Astrocyte of the cerebellum (primary cell): ENCODE measurements around the gene POLN.

Source experiments
- DNase-seq: peaks from one replicate; pipeline ENCODE4 v3.0.0-alpha.2; 2011; ENCODE audit warnings: low read depth
- H3K4me3 ChIP-seq: 2 replicates; pipeline ENCODE4 v1.5.1; 2011; ENCODE audit warnings: mild to moderate bottlenecking, low read depth, low read length, moderate library complexity
- in situ Hi-C: cut with HindIII; loops from 2 replicates; pipeline ENCODE4 v1.10.0; 2017; ENCODE audit warnings: low sequenced_read_pairs
- TF ChIP-seq, protein P1 (sequence below): IDR thresholded peaks from 2 replicates; pipeline ENCODE4 v1.5.1; 2012; ENCODE audit warnings: low read length, low read depth, moderate library complexity, mild to moderate bottlenecking; ENCODE audit errors: missing control alignments

The POLN gene

DNA sequence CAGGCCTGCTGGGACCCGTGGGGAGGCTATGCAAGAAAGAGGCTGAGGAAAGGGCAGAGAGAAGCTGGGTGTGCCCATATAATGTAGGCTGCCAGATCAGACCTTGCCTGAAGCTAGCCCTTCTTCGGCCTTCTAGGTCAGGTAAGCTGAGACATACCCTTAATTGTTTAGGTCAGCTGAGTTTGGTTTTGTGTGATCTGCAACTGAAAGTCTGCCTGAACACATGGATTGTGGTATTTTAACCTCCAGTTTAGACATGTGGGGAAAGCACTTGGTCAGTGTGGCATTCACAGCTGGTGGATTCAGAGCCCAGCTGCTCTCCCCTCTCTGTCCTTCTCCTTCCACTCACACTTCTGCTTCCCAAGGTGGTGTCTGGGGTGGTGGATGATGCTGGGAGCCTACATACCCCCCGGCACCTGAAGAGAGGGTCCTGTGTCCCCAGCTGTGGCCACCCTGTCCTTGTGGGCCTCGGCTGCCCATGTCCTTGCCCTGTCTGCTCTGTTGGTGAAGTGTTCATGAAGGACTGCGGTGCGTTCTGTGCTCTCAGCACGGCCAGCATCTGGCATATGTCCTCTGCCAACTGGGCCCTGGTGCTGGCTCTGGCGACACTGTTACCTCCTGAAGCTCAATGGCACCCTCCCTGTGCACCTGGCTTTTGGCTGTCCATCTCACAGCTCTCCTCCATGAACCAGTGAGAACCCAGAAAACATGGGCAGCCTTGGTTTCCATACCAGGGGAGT is 100.7 kb downstream of the POLN start:
- TF ChIP-seq, protein P1, sequence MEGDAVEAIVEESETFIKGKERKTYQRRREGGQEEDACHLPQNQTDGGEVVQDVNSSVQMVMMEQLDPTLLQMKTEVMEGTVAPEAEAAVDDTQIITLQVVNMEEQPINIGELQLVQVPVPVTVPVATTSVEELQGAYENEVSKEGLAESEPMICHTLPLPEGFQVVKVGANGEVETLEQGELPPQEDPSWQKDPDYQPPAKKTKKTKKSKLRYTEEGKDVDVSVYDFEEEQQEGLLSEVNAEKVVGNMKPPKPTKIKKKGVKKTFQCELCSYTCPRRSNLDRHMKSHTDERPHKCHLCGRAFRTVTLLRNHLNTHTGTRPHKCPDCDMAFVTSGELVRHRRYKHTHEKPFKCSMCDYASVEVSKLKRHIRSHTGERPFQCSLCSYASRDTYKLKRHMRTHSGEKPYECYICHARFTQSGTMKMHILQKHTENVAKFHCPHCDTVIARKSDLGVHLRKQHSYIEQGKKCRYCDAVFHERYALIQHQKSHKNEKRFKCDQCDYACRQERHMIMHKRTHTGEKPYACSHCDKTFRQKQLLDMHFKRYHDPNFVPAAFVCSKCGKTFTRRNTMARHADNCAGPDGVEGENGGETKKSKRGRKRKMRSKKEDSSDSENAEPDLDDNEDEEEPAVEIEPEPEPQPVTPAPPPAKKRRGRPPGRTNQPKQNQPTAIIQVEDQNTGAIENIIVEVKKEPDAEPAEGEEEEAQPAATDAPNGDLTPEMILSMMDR = no peak
- H3K4me3 ChIP-seq = no peak overlapping the region
- in situ Hi-C loops = no loop called here
- DNase-seq = no peak

GRCh38 chr4:2138846-2139500 is 102.9 kb downstream of the POLN start:
- in situ Hi-C loops = loop anchor here (5.0 kb wide), 2 partner anchors 38 to 107 kb away; no protein-coding TSS in a partner anchor
- no peak for DNase-seq

GRCh38 chr4:2136726-2137125 is 105.2 kb downstream of the POLN start:
- no peak for DNase-seq
- TF ChIP-seq, protein P1 = no peak
- no peak overlapping the region for H3K4me3 ChIP-seq
- in situ Hi-C loops = loop anchor here (5.0 kb wide), 2 partner anchors 41 to 104 kb away; no protein-coding TSS in a partner anchor

More at GRCh38 chr4:2138846-2139500, 102.9 kb downstream of the POLN start:
- TF ChIP-seq, protein P1 = no peak
- no peak overlapping the region for H3K4me3 ChIP-seq

DNA sequence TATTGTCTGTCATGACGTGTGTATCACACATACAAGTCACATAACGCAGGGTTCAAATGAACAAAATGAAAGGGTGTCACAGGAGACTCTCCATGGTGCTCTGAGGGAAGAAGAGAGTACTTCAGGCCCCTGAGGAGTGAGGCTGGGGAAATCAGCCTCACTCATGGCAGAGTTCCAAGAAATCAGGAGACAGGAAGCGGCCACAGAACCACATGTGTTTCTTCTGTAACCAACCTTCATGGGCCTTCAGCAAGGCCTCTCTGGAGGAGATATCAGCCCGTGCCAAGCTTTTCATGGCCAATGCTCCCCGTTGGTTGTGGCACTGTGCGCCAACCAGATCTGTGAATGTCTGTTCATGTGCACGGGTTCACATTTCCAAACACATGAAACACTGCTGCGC is 106.8 kb downstream of the POLN start:
- peak; percentile 54 for DNase-seq
- no peak overlapping the region for H3K4me3 ChIP-seq
- TF ChIP-seq, protein P1 = no peak
- in situ Hi-C loops = loop anchor here (5.0 kb wide), 2 partner anchors 42 to 103 kb away; no protein-coding TSS in a partner anchor

GRCh38 chr4:2132438-2132837 is 109.5 kb downstream of the POLN start:
- TF ChIP-seq, protein P1 = no peak
- no peak for DNase-seq
- in situ Hi-C loops = no loop called here
- no peak overlapping the region for H3K4me3 ChIP-seq

- in situ Hi-C loops = no loop called here
- no peak for DNase-seq
- H3K4me3 ChIP-seq = no peak overlapping the region
- TF ChIP-seq, protein P1 = no peak
Measured at GRCh38 chr4:2127609-2128332, 114.2 kb downstream of the POLN start.
